T follicular helper cell (primary cell): Measurements from ENCODE around the gene CCDC116.
"Not testable (repeated sequence)": the region's sequence is repeated elsewhere in the genome, so short reads cannot be mapped to it uniquely, and the experiment has no call there.

ENCODE experiments used
- DNase-seq: peaks from one replicate; pipeline ENCODE4 v3.0.0-alpha.2; 2020; ENCODE audit warnings: low read depth

The CCDC116 gene

DNA sequence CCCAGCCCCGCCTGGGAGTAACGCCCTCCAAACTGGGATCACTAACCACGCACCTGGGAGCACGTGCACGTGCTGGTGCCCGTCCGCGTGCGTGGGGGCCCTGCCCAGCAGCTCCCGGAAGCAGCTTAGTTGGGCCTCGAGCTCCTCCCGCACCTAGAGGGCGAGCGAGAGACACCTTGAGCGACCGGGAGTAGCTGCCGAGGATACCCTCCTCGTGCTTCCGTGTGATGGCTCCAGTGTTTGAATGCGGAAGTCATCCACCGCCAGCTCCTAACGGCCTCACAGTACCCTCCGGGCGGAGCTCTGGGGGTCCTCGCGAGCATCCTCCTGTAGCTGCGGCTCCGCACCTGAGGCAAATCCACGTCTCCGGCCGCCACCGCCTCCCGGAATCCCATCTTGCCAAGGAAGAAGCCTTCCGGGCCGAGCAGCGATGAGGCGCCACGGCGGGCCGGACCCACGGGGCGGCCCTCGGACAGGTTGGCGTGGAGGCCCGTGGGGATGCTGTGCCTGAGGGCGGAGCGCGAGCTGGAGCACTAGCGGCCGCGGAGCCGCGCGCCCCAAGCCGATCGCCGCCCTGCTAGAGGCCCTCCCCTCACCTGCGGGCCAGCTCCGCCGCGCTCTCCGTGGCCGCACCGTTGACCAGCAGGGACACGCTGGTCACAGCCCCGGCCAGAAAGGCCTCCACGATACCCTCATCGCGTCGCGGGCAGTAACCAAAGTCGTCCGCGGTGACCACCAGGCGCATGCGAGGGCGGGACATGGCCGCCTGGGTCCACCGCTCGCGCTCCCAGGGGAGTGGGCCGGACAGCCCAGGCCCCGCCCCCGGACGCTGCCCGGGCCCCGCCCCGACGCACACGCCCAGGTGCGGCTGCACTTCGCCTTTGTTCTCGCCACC lies 3.1 kb upstream of the CCDC116 start, which contains the start of gene YDJC:
TSS of gene YDJC (minus strand) at position 768 of the 895 bp plus-strand sequence. CDS start at position 760, 8 bp downstream.
- DNase-seq = peak; percentile 94

GRCh38 chr22:21631025-21631424 lies 1.5 kb upstream of the CCDC116 start:
- DNase-seq = no peak

DNA sequence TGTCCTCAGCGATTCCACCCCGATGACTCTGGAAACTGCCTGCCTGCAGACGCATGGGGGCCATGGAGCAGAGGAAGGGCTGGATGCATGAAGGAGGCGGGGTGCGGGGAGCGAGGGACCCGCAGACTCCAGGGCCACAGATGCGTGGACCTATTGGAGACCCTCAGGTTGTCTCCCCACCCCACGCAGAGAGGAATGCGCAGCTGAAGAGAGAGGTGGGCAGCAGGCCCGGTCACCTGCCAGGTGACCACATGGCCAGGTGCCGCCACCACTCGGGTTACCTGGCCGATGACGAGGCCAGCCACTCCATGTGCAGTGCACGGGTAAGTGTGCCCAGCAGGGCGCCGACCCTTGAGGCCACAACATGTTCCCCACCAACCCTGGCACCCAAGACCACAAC lies 371 bp downstream of the CCDC116 start:
- DNase-seq = no peak

DNA sequence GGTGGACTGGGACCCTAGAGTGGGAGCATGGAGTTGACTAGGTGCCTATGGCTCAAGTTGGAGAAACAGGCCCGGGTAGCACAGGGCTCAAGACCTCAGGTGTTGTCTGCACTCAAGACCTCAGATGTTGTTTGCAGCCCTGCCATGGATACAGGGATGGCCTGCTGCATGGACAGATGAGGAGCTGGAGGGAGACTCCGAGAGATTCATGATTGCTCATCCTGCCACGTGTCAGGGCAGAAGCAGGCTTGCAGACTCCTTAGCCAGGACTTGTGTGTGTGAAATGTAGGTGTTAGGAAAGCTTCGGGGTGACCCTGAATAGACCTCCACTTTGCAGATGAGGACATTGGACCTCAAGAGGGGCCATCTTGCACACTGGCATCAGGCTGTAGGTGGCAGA lies 921 bp downstream of the CCDC116 start:
- no peak for DNase-seq

DNA sequence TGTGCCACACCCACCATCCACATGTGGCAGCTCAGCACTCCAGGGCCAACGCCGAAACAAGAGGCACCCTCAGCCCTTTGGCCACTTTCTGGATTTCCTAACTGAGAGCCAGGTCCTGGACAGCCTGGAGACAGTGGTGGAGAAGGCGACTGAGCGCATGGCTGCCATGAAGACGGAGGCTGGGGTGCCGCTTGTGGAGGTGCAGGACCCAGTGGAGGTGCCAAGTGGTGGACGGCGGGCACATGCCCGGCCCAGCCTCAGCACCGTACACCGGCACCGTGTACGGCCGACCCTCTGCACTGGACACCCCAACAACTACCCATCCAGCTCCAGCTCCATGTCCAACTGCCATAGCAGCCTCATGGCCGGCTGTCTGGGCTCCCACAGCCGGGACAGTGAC lies 1.5 kb downstream of the CCDC116 start:
- no peak for DNase-seq

DNA sequence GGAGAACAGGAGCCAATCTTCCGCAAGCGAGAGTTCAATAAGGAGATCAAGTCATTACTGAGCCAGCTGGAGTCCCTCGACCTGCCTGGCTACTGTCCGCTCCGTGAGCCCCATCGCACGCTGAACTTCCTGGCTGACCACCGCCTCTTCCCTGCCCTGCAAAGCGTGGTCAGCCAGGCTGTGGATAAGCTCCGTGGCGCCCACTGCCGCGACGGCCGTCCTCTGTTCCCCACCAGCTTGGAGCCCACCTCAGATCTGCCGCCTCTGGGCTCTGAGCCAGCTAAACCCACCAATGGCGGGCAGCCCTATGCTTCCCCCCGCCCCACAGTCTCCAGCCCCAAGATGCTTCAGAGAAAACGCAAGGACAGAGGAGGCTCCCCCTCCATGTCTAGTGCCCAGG lies 2.3 kb downstream of the CCDC116 start:
- no peak for DNase-seq

GRCh38 chr22:21635771-21636510 lies 3.4 kb downstream of the CCDC116 start:
- no peak for DNase-seq

- no peak for DNase-seq
Measured at GRCh38 chr22:21636629-21637218, 4.2 kb downstream of the CCDC116 start.

DNA sequence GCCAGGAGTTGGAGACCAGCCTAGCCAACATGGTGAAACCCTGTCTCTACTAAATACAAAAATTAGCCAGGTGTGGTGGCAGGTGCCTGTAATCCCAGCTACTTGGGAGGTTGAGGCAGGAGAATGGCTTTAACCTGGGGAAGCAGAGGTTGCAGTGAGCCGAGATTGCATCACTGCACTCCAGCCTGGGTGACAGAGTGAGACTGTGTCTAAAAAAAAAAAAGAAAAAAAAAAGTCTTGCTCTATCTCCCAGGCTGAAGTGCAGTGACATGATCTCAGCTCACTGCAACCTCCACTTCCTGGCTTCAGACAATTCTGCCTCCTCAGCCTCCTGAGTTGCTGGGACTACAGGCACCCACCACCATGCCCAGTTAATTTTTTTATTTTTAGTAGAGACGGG lies 4.9 kb downstream of the CCDC116 start:
- DNase-seq = not testable (repeated sequence)

DNA sequence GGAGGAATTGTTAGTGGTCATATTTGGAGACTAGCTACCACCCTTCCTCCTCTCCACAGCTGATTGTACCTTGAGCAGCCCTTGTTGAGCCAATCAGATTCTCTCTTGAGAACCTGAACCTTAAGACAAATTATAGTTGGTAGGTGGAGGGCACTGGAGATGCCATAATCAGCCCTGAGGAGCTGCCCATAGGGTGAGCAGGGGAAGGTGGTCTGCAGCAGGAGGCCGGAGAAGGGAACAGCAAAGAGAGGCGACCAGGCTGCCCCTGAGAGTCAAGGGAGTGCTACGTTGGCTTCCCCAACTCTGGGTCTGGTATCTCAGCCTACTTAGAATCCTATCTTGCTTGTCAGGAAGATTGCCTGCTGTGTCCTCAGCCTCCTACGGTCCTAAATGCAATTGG lies 6.8 kb downstream of the CCDC116 start:
- DNase-seq = no peak

- no peak for DNase-seq
Measured at GRCh38 chr22:21640810-21641209, 8.2 kb downstream of the CCDC116 start.

DNA sequence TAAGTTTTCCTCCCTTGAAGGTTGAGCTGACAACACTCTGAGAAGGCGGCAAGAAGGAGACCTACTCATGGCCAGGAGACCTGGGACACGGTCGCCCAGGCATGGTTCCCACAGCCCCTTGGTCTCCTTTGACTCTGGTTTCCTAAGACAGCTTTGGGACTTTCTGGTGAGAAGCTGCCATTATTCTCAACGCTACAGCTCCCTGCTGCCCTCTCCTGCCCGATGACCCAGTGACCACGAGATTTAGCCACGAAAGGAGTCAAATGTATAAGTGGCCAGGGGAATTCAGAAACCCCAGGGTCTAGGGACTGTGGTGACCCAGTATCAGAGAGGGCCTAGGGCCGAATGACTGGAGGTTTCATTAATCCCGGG lies 8.8 kb downstream of the CCDC116 start:
- DNase-seq = no peak

GRCh38 chr22:21641789-21642583 lies 9.4 kb downstream of the CCDC116 start, which contains the start of gene SDF2L1:
Gene SDF2L1 (plus strand): TSS chr22:21642302. CDS start chr22:21642337, 35 bp downstream.
- peak; percentile 97 for DNase-seq

- DNase-seq = no peak
Measured at GRCh38 chr22:21642584-21643448, 10.3 kb downstream of the CCDC116 start.

- no peak for DNase-seq
Measured at GRCh38 chr22:21643533-21644357, 11.2 kb downstream of the CCDC116 start.

DNA sequence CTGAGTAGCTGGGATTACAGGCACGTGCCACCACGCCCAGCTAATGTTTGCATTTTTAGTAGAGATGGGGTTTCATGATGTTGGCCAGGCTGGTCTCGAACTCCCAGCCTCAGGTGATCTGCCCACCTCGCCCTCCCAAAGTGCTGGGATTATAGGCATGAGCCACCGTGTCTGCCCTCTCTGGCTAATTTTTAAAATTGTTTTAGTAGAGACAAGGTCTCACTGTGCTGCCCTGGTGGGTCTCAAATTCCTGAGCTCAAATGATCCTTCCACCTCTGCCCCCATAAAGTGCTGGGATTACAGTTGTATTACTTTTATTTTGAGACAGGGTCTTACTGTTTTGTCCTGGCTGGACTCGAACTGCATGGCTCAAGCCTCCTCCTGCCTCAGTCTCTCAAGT lies 13.0 kb downstream of the CCDC116 start:
- not testable (repeated sequence) for DNase-seq

GRCh38 chr22:21646608-21647590 lies 14.3 kb downstream of the CCDC116 start:
- DNase-seq = peak; percentile 75

- DNase-seq = no peak
Measured at GRCh38 chr22:21650280-21650679, 17.7 kb downstream of the CCDC116 start.
